Mesendoderm (in vitro differentiated cells): ENCODE results near the gene TSNAXIP1.

ENCODE experiments used
- DNase-seq: peaks from one replicate; pipeline ENCODE4 v3.0.0; 2013
- H2AK5ac ChIP-seq: 2 replicates; pipeline ENCODE4 v1.6.1; 2013; ENCODE audit warnings: low read length, inconsistent platforms
- H2BK120ac ChIP-seq: 2 replicates; pipeline ENCODE4 v1.6.1; 2013; ENCODE audit warnings: low read depth, mild to moderate bottlenecking, low read length, moderate library complexity, mixed read lengths
- H2BK15ac ChIP-seq: replicated peaks from 2 replicates; pipeline ENCODE4 v1.6.1; 2013; ENCODE audit warnings: low read depth, mild to moderate bottlenecking, moderate library complexity
- H2BK5ac ChIP-seq: 2 replicates; pipeline ENCODE4 v1.6.1; 2013; ENCODE audit warnings: low read length, inconsistent platforms
- H3K18ac ChIP-seq: 2 replicates; pipeline ENCODE4 v1.6.1; 2013; ENCODE audit warnings: mild to moderate bottlenecking, low read length, mixed read lengths
- H3K23ac ChIP-seq: one replicate; pipeline ENCODE4 v1.6.1; 2013; ENCODE audit warnings: low read length
- H3K27ac ChIP-seq: 2 replicates; pipeline ENCODE4 v1.5.1; 2013; ENCODE audit warnings: low read depth, mild to moderate bottlenecking, inconsistent platforms, low read length, moderate library complexity
- H3K27me3 ChIP-seq: 2 replicates; pipeline ENCODE4 v1.6.1; 2013; ENCODE audit warnings: low read length, control low read depth, mild to moderate bottlenecking, inconsistent platforms; ENCODE audit not compliant: insufficient read depth, poor library complexity
- H3K36me3 ChIP-seq: 2 replicates; pipeline ENCODE4 v1.6.1; 2013; ENCODE audit warnings: low read length, inconsistent platforms; ENCODE audit not compliant: control insufficient read depth, insufficient read depth
- H3K4ac ChIP-seq: one replicate; pipeline ENCODE4 v1.6.1; 2013; ENCODE audit warnings: low read depth, mild to moderate bottlenecking, low read length, moderate library complexity
- H3K4me1 ChIP-seq: 2 replicates; pipeline ENCODE4 v1.6.1; 2013; ENCODE audit warnings: low read depth, low read length, inconsistent platforms; ENCODE audit not compliant: control insufficient read depth
- H3K4me2 ChIP-seq: 2 replicates; pipeline ENCODE4 v1.6.1; 2013; ENCODE audit warnings: low read length
- H3K4me3 ChIP-seq: 2 replicates; pipeline ENCODE4 v1.5.1; 2013; ENCODE audit warnings: mild to moderate bottlenecking, low read length
- H3K56ac ChIP-seq: one replicate; pipeline ENCODE4 v1.6.1; 2013; ENCODE audit warnings: low read length
- H3K79me1 ChIP-seq: 2 replicates; pipeline ENCODE4 v1.6.1; 2013; ENCODE audit warnings: low read length, inconsistent platforms
- H3K79me2 ChIP-seq: 2 replicates; pipeline ENCODE4 v1.6.1; 2013; ENCODE audit warnings: mild to moderate bottlenecking, low read length; ENCODE audit not compliant: control insufficient read depth, insufficient read depth
- H3K9ac ChIP-seq: 2 replicates; pipeline ENCODE4 v1.6.1; 2013; ENCODE audit warnings: low read length, inconsistent platforms
- H4K5ac ChIP-seq: one replicate; pipeline ENCODE4 v1.6.1; 2013; ENCODE audit warnings: low read length
- H4K8ac ChIP-seq: one replicate; pipeline ENCODE4 v1.6.1; 2013; ENCODE audit warnings: low read depth, mild to moderate bottlenecking, control low read depth, low read length, moderate library complexity
- WGBS: extraction: QIAGEN DNeasy Blood & Tissue Kit; methylation state at CpG from one replicate; pipeline ENCODE4 v1.1.7; 2013; ENCODE audit warnings: low lambda C conversion rate, missing lambda C conversion rate; ENCODE audit not compliant: insufficient coverage; ENCODE audit errors: extremely low coverage; 5-methylcytosine and 5-hydroxymethylcytosine counted together

The TSNAXIP1 gene

DNA sequence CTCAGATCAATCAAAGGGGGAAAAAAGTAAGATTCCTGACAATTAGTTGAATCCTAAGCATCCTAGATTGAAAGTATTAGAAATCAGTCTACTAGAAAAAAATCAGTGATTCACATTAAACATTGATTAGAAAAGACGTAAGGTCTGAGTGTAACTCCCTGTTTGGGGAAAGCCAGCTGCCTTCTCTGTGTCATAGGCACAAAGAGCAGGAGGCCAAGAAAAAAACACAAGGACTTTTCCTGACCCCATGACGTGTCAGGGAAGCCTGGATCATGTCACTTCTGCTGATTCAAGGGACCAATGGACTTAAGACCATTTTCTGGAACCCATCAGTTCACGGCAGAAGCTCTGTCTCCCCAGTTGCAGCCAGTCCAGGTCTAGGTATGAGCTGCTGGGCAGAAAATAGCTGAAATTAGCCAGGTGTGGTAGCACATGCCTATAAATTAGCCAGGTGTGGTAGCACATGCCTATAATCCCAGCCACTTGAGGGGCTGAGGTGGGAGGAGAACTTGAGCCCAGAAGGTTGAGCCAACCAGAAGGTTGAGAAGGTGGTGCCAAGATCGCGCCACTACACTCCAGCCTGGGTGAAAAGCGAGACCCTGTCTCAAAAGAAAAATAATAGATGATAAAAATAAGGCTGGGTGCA lies 36.2 kb upstream of the TSNAXIP1 start:
- H4K8ac ChIP-seq, result no peak overlapping the region
- no peak overlapping the region for H3K4ac ChIP-seq
- H3K27me3 ChIP-seq, result no peaks in the 10 kb centered on the region
- H3K79me1 ChIP-seq, result peaks cover 3% of the 10 kb centered on the region
- H3K4me1 ChIP-seq, result no peaks in the 10 kb centered on the region
- H3K79me2 ChIP-seq, result no peaks in the 10 kb centered on the region
- H4K5ac ChIP-seq, result no peak overlapping the region
- no peak overlapping the region for H2BK120ac ChIP-seq
- no peak for DNase-seq
- no peak overlapping the region for H3K27ac ChIP-seq
- H2BK15ac ChIP-seq, result no peak overlapping the region
- no peaks in the 10 kb centered on the region for H3K36me3 ChIP-seq
- no CpG with 5 or more reads among the region's 6 CpGs for WGBS
- H3K4me3 ChIP-seq, result no peak overlapping the region
- H3K18ac ChIP-seq, result no peak overlapping the region
- H3K56ac ChIP-seq, result no peak overlapping the region
- H2BK5ac ChIP-seq, result no peak overlapping the region
- H3K23ac ChIP-seq, result no peak overlapping the region
- no peak overlapping the region for H2AK5ac ChIP-seq
- H3K4me2 ChIP-seq, result no peak overlapping the region
- H3K9ac ChIP-seq, result no peak overlapping the region

DNA sequence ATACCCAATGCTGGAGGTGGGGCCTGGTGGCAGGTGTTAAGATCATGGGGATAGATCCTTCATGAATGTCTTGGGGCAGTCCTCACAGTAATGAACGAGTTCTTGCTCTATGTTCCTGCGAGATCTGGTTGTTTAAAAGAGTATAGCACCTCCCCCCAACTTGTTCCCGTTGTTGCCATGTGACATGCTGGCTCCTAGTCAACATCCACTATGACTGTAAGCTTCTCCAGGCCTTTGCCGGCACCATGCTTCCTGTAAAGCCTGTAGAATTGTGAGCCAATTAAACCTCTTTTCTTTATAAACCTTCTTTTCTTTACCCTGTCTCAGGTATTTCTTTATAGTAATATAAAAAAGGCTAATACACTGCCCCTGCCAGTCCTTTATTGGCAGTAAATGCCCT lies 33.6 kb upstream of the TSNAXIP1 start:
- Histone ChIP-seq H3K79me2 (no peaks in the 10 kb centered on the region), H3K4me1 (no peaks in the 10 kb centered on the region)

DNA sequence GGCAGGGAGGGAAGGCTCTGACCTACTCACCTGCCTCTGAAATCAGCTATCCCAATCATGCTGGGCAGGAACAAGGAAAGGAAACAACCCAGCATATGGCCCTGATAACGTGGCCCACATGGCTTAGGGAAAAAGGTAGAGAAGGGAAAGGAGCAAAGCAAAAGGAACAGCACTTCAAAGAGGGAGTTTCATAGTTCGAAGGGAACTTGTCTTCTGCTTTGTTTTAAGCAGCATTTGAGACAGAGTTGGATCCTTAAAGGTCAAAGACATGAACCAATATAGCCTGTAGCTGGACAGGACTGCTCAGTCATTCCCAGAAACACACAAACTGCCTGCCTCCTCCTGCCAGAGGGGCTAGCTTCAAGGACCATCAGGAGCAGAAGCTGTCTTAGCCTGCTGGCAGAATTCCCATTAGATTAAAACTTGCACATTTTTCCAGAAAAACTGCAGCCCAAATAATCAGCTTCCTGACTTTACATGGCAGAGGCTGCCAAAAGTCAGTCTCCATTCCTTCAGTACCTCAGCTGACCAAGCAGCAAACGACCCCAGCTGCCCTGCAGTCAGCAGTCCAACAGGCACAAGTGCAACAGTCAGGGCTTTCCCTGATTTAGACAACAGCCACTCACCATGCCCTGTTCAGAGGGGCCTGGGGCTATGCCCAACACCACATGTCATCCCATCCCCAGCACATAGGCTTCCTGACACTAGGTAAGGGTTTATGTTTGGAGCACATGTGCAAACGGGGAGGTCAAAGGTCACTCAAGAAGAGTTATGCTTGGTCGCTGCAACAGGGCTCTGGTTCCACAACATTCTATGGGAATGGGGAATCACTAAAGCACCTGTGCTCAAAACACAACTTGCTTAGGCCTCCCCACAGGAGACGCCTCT lies 32.9 kb upstream of the TSNAXIP1 start:
- Histone ChIP-seq H2BK120ac (no peak overlapping the region), H3K79me2 (no peaks in the 10 kb centered on the region), H3K56ac (no peak overlapping the region), H4K5ac (no peak overlapping the region), H3K4ac (no peak overlapping the region), H2BK5ac (no peak overlapping the region), H3K18ac (no peak overlapping the region), H2BK15ac (no peak overlapping the region), H3K4me2 (no peak overlapping the region), H4K8ac (no peak overlapping the region), H3K23ac (no peak overlapping the region), H3K36me3 (no peaks in the 10 kb centered on the region), H3K27ac (no peak overlapping the region), H3K27me3 (no peaks in the 10 kb centered on the region), H3K4me1 (no peaks in the 10 kb centered on the region), H2AK5ac (no peak overlapping the region), H3K4me3 (no peak overlapping the region), H3K79me1 (peaks cover 3% of the 10 kb centered on the region), H3K9ac (no peak overlapping the region)
- DNase-seq, result no peak
- WGBS, result no CpG with 5 or more reads among the region's 6 CpGs

More for the DNA sequence above, 33.6 kb upstream of the TSNAXIP1 start:
- DNase-seq, result no peak
- Histone ChIP-seq H3K18ac (no peak overlapping the region), H4K5ac (no peak overlapping the region), H3K4me3 (no peak overlapping the region), H3K23ac (no peak overlapping the region), H3K27ac (no peak overlapping the region), H4K8ac (no peak overlapping the region), H3K4ac (no peak overlapping the region), H3K4me2 (no peak overlapping the region), H2BK120ac (no peak overlapping the region), H3K56ac (no peak overlapping the region), H2AK5ac (no peak overlapping the region), H2BK15ac (no peak overlapping the region), H3K27me3 (no peaks in the 10 kb centered on the region), H3K9ac (no peak overlapping the region), H2BK5ac (no peak overlapping the region), H3K79me1 (peaks cover 3% of the 10 kb centered on the region), H3K36me3 (no peaks in the 10 kb centered on the region)
- WGBS, result no CpG with 5 or more reads among the region's 4 CpGs

DNA sequence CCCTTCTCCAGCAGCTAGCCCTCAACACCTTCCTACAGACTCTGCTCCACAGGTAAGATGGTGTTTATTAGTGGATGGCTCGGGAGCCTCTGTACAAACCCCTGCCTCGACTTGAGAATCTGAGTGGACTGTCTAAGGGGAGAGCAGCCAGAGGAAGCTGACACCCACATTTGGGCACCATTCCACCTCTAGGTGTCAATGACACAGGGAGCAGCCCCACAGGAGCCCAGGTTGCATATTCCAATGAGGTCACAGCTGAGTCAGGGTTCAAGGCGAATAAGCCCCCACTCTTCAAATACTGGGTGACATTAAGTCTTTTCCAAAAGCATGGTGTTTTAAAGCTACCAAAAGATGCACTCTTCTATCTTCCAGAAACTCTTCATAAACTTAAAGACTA lies 32.2 kb upstream of the TSNAXIP1 start:
- Histone ChIP-seq H4K8ac (no peak overlapping the region), H3K36me3 (no peaks in the 10 kb centered on the region)

DNA sequence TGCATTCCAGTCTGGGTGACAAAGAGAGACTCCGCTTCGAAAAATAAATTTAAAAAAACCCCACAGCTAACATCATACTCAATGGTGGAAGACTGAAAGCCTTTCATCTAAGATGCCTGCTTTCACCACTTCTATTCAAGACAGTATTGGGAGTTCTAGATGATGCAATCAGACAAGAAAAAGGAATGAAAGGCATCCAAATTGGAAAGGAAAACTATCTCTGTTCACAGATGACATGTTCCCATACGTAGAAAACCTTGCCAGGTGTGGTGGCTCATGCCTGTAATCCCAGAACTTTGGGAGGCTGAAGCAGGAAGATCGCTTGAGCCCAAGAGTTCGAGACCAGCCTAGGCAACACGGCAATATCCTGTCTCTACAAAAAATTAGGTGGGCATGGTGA lies 31.4 kb upstream of the TSNAXIP1 start:
- no peak overlapping the region for H4K8ac ChIP-seq
- H3K27ac ChIP-seq, result no peak overlapping the region
- no peak overlapping the region for H3K4ac ChIP-seq
- H3K9ac ChIP-seq, result no peak overlapping the region
- no peak overlapping the region for H3K4me3 ChIP-seq
- H3K79me2 ChIP-seq, result no peaks in the 10 kb centered on the region
- H3K18ac ChIP-seq, result no peak overlapping the region
- no CpG with 5 or more reads among the region's 6 CpGs for WGBS
- H2BK15ac ChIP-seq, result no peak overlapping the region
- H3K4me1 ChIP-seq, result no peaks in the 10 kb centered on the region
- no peak for DNase-seq
- H3K56ac ChIP-seq, result no peak overlapping the region
- no peak overlapping the region for H3K4me2 ChIP-seq
- no peaks in the 10 kb centered on the region for H3K36me3 ChIP-seq
- H3K79me1 ChIP-seq, result peaks cover 5% of the 10 kb centered on the region
- no peaks in the 10 kb centered on the region for H3K27me3 ChIP-seq
- H2BK120ac ChIP-seq, result no peak overlapping the region
- no peak overlapping the region for H4K5ac ChIP-seq
- H2BK5ac ChIP-seq, result no peak overlapping the region
- no peak overlapping the region for H2AK5ac ChIP-seq
- no peak overlapping the region for H3K23ac ChIP-seq

More for the DNA sequence above, 32.2 kb upstream of the TSNAXIP1 start:
- Histone ChIP-seq H3K4ac (no peak overlapping the region), H2AK5ac (no peak overlapping the region), H3K18ac (no peak overlapping the region), H3K27ac (no peak overlapping the region), H3K4me1 (no peaks in the 10 kb centered on the region), H3K56ac (no peak overlapping the region), H3K27me3 (no peaks in the 10 kb centered on the region), H2BK15ac (no peak overlapping the region), H2BK5ac (no peak overlapping the region), H2BK120ac (no peak overlapping the region), H3K79me1 (peaks cover 3% of the 10 kb centered on the region), H3K4me2 (no peak overlapping the region), H3K4me3 (no peak overlapping the region), H3K9ac (no peak overlapping the region), H4K5ac (no peak overlapping the region), H3K79me2 (no peaks in the 10 kb centered on the region), H3K23ac (no peak overlapping the region)
- no peak for DNase-seq
- no CpG with 5 or more reads among the region's 3 CpGs for WGBS
